ENCODE results near the gene EDEM3. TPM values are rescaled to one million over a fixed set of nuclear protein-coding genes. Genes with fewer than 3 reads are reported as not detected.

EDEM3 gene
- total RNA-seq, 1 donor from 2014 or later, result 37.5 TPM

GRCh38 chr1:184739070-184739469 is 15.6 kb downstream of the EDEM3 start:
- Mint-ChIP-seq H3K36me3 (ENCODE audit: insufficient read depth) (peaks cover 9% of the 10 kb centered on the region), H3K4me3 (ENCODE audit: low read depth) (no peak overlapping the region), H3K27me3 (no peaks in the 10 kb centered on the region), H3K27ac (no peak overlapping the region), H3K4me1 (ENCODE audit: low read depth) (peaks cover 25% of the 10 kb centered on the region), H3K9me3 (ENCODE audit: low read depth) (no peaks in the 10 kb centered on the region)
- no peak for TF ChIP-seq CTCF (IDR thresholded peaks at IDR 0.05; ENCODE audit: unreplicated experiment)
- DNase-seq (ENCODE audit: low spot score, unreplicated experiment), result no peak

DNA sequence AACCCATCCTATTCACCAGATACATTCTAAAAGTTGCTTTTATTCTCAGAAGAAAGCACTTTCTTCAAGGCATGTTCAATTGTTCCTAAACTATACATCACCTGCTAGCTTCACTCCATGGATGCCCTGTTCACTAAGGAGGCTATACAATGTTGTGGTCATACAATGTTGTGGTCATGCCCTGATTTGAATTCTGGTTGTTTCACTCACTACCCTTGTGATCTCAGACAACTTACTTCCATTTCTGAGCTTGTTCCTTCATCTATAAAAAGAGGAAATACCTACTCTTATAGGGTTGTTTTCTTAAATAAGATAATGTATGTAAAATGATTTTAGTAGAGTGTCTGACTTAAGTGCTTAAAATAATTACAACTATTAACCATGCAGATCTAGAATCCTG is 19.7 kb downstream of the EDEM3 start:
- no peak for TF ChIP-seq CTCF (IDR thresholded peaks at IDR 0.05; ENCODE audit: unreplicated experiment)
- H3K36me3 Mint-ChIP-seq (ENCODE audit: insufficient read depth), result peaks cover 19% of the 10 kb centered on the region
- H3K9me3 Mint-ChIP-seq (ENCODE audit: low read depth), result no peaks in the 10 kb centered on the region
- peaks cover 8% of the 10 kb centered on the region for H3K4me1 Mint-ChIP-seq (ENCODE audit: low read depth)
- no peak overlapping the region for H3K4me3 Mint-ChIP-seq (ENCODE audit: low read depth)
- no peaks in the 10 kb centered on the region for H3K27me3 Mint-ChIP-seq
- no peak overlapping the region for H3K27ac Mint-ChIP-seq
- DNase-seq (ENCODE audit: low spot score, unreplicated experiment), result no peak

- H3K9me3 Mint-ChIP-seq (ENCODE audit: low read depth), result peaks cover 6% of the 10 kb centered on the region
- TF ChIP-seq CTCF (IDR thresholded peaks at IDR 0.05; ENCODE audit: unreplicated experiment), result no peak
- no peak overlapping the region for H3K4me3 Mint-ChIP-seq (ENCODE audit: low read depth)
- no peak overlapping the region for H3K27ac Mint-ChIP-seq
- no peaks in the 10 kb centered on the region for H3K27me3 Mint-ChIP-seq
- H3K4me1 Mint-ChIP-seq (ENCODE audit: low read depth), result peaks cover 10% of the 10 kb centered on the region
- DNase-seq (ENCODE audit: low spot score, unreplicated experiment), result no peak
- H3K36me3 Mint-ChIP-seq (ENCODE audit: insufficient read depth), result peaks cover 23% of the 10 kb centered on the region
These were observed 29.8 kb downstream of the EDEM3 start for GRCh38 chr1:184724843-184725242.

- TF ChIP-seq CTCF (IDR thresholded peaks at IDR 0.05; ENCODE audit: unreplicated experiment), result no peak
These were observed 38.5 kb downstream of the EDEM3 start for GRCh38 chr1:184716158-184716557.

GRCh38 chr1:184709418-184709817 is 45.2 kb downstream of the EDEM3 start:
- no peaks in the 10 kb centered on the region for H3K4me1 Mint-ChIP-seq (ENCODE audit: low read depth)
- no peak for DNase-seq (ENCODE audit: low spot score, unreplicated experiment)

More at GRCh38 chr1:184716158-184716557, 38.5 kb downstream of the EDEM3 start:
- Mint-ChIP-seq H3K36me3 (ENCODE audit: insufficient read depth) (peaks cover 21% of the 10 kb centered on the region), H3K4me3 (ENCODE audit: low read depth) (no peak overlapping the region), H3K27ac (no peak overlapping the region), H3K9me3 (ENCODE audit: low read depth) (no peaks in the 10 kb centered on the region), H3K27me3 (no peaks in the 10 kb centered on the region), H3K4me1 (ENCODE audit: low read depth) (no peaks in the 10 kb centered on the region)
- DNase-seq (ENCODE audit: low spot score, unreplicated experiment), result no peak

More at GRCh38 chr1:184709418-184709817, 45.2 kb downstream of the EDEM3 start:
- Mint-ChIP-seq H3K27me3 (no peaks in the 10 kb centered on the region), H3K27ac (no peak overlapping the region), H3K9me3 (ENCODE audit: low read depth) (no peaks in the 10 kb centered on the region), H3K36me3 (ENCODE audit: insufficient read depth) (peaks cover 23% of the 10 kb centered on the region), H3K4me3 (ENCODE audit: low read depth) (no peak overlapping the region)
- TF ChIP-seq CTCF (IDR thresholded peaks at IDR 0.05; ENCODE audit: unreplicated experiment), result no peak
